Tibial nerve (tissue), 3 donors: ENCODE data around the gene CIDEC.
"Not testable (repeated sequence)": the region's sequence is repeated elsewhere in the genome, so short reads cannot be mapped to it uniquely, and the experiment has no call there.

Experiments used
- POLR2A ChIP-seq, 2 donors: fragments of 450-650 bp; IDR thresholded peaks; one replicate each; pipeline ENCODE4 v1.6.1; 2017; ENCODE audit warnings: antibody characterized with exemption in 2 of 2, mild to moderate bottlenecking in 2 of 2, moderate library complexity in 2 of 2
- TF ChIP-seq, protein P1 (sequence below), 5 experiments: fragments of 200-600 bp in 3 of 5; fragments of 450-650 bp in 2 of 5; sonication (generic) in 3 of 5; IDR thresholded peaks; one replicate each; pipeline ENCODE4 v1.5.1; 2016 to 2019; ENCODE audit warnings: antibody characterized with exemption in 5 of 5, mild to moderate bottlenecking in 3 of 5, moderate library complexity in 2 of 5

DNA sequence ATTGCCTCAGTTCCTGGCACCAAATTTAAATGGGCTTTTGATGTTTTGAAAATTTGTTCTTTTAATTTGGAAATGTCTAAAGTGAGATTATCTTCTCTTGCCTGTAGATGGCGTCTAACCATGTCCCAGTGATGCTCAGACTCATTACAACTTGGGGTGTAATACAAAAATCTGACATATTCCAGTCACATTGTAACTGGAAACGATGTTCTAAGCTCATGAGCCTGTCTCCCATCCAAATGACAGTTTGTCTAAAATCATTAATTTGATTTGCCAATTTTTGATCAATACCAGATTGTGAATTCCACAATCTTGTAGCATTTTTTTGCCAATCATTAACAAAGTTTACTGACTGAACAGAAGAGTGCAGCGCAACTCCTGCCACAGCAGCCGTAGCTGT is 31.2 kb downstream of the CIDEC start:
- TF ChIP-seq, protein P1, sequence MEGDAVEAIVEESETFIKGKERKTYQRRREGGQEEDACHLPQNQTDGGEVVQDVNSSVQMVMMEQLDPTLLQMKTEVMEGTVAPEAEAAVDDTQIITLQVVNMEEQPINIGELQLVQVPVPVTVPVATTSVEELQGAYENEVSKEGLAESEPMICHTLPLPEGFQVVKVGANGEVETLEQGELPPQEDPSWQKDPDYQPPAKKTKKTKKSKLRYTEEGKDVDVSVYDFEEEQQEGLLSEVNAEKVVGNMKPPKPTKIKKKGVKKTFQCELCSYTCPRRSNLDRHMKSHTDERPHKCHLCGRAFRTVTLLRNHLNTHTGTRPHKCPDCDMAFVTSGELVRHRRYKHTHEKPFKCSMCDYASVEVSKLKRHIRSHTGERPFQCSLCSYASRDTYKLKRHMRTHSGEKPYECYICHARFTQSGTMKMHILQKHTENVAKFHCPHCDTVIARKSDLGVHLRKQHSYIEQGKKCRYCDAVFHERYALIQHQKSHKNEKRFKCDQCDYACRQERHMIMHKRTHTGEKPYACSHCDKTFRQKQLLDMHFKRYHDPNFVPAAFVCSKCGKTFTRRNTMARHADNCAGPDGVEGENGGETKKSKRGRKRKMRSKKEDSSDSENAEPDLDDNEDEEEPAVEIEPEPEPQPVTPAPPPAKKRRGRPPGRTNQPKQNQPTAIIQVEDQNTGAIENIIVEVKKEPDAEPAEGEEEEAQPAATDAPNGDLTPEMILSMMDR (IDR thresholded peaks at IDR 0.05): peak; percentile 42 to 61 (median 51)
- not testable (repeated sequence) for TF ChIP-seq POLR2A (IDR thresholded peaks at IDR 0.05)
